ENCODE results near the gene AHRR. TPM values are rescaled to one million over a fixed set of nuclear protein-coding genes. Genes with fewer than 3 reads are reported as not detected.
"Not testable (repeated sequence)": the region's sequence is repeated elsewhere in the genome, so short reads cannot be mapped to it uniquely, and the experiment has no call there.

AHRR gene
- 10 to 100 TPM; 28.3 to 34.9 TPM for total RNA-seq

DNA sequence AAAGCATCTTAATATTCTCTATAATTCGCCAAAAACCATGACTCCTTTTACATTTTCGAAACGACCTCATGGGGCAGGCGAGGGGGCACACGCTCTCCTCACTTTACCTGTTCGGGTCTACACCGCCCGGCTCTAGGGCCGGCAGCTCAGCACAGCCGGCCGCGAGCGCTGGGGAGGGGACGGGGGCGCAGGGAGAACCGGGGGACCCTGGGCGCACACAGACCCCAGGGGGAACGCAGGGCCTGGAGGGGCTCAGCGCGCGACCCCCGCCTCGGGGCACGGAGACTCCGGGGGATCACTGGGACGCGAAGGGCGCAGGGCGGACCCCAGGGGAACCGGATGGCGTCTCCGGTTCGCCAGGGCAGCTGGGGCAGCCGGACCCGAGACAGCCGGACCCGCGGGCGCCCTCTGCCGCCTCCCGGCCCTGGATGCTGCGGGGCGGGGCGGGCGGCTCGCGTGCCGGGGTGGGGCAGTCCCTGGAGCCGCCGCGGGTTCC lies at the start of gene AHRR:
TSS of gene AHRR (plus strand) at position 485 of the 496 bp plus-strand sequence. CDS start 22,189 bp downstream, outside the sequence.
- no peaks in the 10 kb centered on the region for H3K9me3 Mint-ChIP-seq
- POLR2A ChIA-PET: no interaction called here
- peaks cover 32% of the 10 kb centered on the region for H3K4me1 Mint-ChIP-seq
- H3K27ac Mint-ChIP-seq: peak within 1 kb of the TSS; percentile 80
- H3K27me3 Mint-ChIP-seq: peaks cover 13% of the 10 kb centered on the region
- peaks cover 22% of the 10 kb centered on the region for H3K36me3 Mint-ChIP-seq (ENCODE audit: low read depth)
- H3K4me3 Mint-ChIP-seq: peak within 1 kb of the TSS; percentile 81
- CTCF ChIA-PET: interaction anchor here (0.6 to 1.4 kb wide), 16 partner anchors 9 to 151 kb away, joined by 3 to 8 read pairs (median 4); no protein-coding TSS in a partner anchor
- DNase-seq: peak; percentile 57

DNA sequence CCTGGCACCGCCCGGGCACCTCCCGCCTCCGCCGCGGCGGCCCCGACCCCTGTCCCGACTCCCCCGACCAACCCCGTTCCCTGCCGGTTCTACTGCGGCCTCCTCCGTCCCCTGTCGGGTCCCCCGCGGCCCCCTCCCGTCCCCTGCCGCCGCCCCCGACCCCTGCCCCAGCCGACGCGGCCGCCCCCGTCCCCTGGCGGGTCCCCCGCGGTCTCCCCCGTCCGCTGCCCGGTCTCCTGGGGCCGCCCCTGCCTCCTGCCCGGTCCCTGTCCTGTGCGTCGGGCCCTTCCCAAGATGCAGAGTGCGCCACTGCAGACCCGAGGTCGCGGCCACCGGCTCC lies 49.7 kb upstream of the AHRR start:
- H3K27ac Mint-ChIP-seq: peak overlapping the region; percentile 89
- H3K4me3 Mint-ChIP-seq: peak overlapping the region; percentile 90
- peaks cover 41% of the 10 kb centered on the region for H3K4me1 Mint-ChIP-seq
- CTCF ChIA-PET: interaction anchor here (1.0 kb wide), 1 partner anchor 12 kb away, joined by 3 read pairs; no protein-coding TSS in a partner anchor
- DNase-seq, H3K9me3 Mint-ChIP-seq, H3K27me3 Mint-ChIP-seq, POLR2A ChIA-PET: not testable (repeated sequence)
- peaks cover 29% of the 10 kb centered on the region for H3K36me3 Mint-ChIP-seq (ENCODE audit: low read depth)

GRCh38 chr5:273091-273490 lies 48.4 kb upstream of the AHRR start:
- H3K9me3 Mint-ChIP-seq, H3K27me3 Mint-ChIP-seq, DNase-seq, POLR2A ChIA-PET: not testable (repeated sequence)
- H3K27ac Mint-ChIP-seq: peak overlapping the region; percentile 82
- peaks cover 41% of the 10 kb centered on the region for H3K4me1 Mint-ChIP-seq
- peak overlapping the region; percentile 90 for H3K4me3 Mint-ChIP-seq
- CTCF ChIA-PET: interaction anchor here (1.1 kb wide), 2 partner anchors 9 to 122 kb away, joined by 3 read pairs; no protein-coding TSS in a partner anchor
- H3K36me3 Mint-ChIP-seq (ENCODE audit: low read depth): peaks cover 27% of the 10 kb centered on the region

- DNase-seq, POLR2A ChIA-PET, H3K9me3 Mint-ChIP-seq, H3K27me3 Mint-ChIP-seq: not testable (repeated sequence)
- peak overlapping the region; percentile 82 for H3K27ac Mint-ChIP-seq
- CTCF ChIA-PET: interaction anchor here (1.1 kb wide), 2 partner anchors 9 to 122 kb away, joined by 3 read pairs; no protein-coding TSS in a partner anchor
- H3K4me1 Mint-ChIP-seq: peaks cover 43% of the 10 kb centered on the region
- H3K36me3 Mint-ChIP-seq (ENCODE audit: low read depth): peaks cover 27% of the 10 kb centered on the region
- H3K4me3 Mint-ChIP-seq: peak overlapping the region; percentile 90
These were observed 48.0 kb upstream of the AHRR start for GRCh38 chr5:273491-273890.

DNA sequence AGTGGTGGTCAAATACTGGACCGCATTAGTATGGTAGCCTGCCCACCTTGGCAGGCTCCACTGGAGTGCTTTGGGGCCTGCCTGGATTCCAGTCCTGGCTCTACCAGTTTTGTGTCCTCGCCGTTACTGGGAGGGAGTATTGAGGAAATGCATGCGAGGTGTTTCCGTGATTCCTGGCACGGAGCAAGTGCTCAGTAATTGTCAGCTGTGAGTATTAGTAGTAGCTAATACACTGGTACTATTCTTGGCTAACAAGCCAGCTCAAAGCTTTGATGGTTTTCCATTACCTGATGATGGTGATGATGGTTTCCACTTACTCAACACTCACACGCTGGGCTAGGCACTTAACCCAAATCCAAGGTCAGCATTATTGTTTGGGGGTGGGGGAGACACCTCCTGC lies 47.2 kb upstream of the AHRR start:
- peaks cover 27% of the 10 kb centered on the region for H3K36me3 Mint-ChIP-seq (ENCODE audit: low read depth)
- H3K9me3 Mint-ChIP-seq, CTCF ChIA-PET, H3K27ac Mint-ChIP-seq, DNase-seq, H3K27me3 Mint-ChIP-seq, POLR2A ChIA-PET, H3K4me3 Mint-ChIP-seq: not testable (repeated sequence)
- peaks cover 41% of the 10 kb centered on the region for H3K4me1 Mint-ChIP-seq

DNA sequence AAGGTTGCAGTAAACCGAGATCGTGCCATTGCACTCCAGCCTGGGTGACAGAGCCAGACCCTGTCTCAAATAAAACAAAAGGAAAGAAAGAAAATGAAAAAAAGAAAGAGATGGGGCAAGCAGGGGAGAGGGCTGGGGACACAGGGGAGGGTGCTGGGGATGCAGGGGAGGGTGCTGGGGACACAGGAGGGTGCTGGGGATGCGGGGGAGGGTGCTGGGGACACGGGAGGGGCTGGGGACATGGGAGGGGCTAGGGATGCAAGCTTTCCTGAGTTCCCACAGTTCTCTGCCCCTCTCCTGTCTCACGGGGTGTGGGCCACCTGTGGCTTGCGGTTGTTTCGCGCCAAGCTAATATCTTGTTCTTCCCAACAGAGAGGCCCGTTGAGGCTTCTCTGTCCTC lies 42.9 kb upstream of the AHRR start:
- no peak for DNase-seq
- Mint-ChIP-seq H3K9me3 (no peaks in the 10 kb centered on the region), H3K36me3 (ENCODE audit: low read depth) (peaks cover 19% of the 10 kb centered on the region), H3K27ac (no peak overlapping the region), H3K4me1 (peaks cover 43% of the 10 kb centered on the region), H3K27me3 (no peaks in the 10 kb centered on the region), H3K4me3 (no peak overlapping the region)
- POLR2A ChIA-PET: no interaction called here
- CTCF ChIA-PET: interaction anchor here (1.7 kb wide), 1 partner anchor 42 kb away, joined by 4 read pairs; no protein-coding TSS in a partner anchor

DNA sequence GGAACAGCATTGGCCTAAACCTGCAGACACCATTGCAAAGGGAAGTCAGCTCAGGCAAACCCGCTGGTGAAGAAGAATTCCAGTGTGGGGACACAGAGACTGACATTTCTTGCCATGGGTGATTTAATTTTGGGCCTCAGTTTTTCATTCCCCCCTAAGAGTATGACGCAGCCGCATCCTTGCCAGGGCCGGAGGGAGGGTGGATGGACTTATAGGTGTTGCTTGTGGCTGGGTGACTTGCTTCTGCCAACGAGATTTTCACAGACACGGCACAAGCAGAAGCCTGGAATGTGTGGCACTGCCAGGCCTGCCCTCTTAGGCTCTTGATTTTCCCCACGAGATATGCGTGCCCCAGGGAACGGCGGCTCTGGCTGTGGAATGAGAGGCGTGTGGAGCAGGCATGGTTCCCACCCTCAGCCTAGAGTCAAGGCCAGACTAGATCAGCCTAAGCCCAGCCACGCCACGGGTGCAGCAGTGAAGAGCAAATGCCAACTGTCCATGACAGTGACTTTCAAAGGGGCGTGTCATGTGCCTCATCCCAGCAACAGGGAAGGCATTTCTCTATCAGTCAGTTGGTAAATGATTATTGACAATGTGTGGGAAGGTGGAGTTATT lies 42.4 kb upstream of the AHRR start:
- POLR2A ChIA-PET, H3K4me3 Mint-ChIP-seq, H3K27ac Mint-ChIP-seq, DNase-seq, H3K27me3 Mint-ChIP-seq, H3K9me3 Mint-ChIP-seq: not testable (repeated sequence)
- peaks cover 42% of the 10 kb centered on the region for H3K4me1 Mint-ChIP-seq
- CTCF ChIA-PET: interaction anchor here (1.7 kb wide), 1 partner anchor 42 kb away, joined by 4 read pairs; no protein-coding TSS in a partner anchor
- H3K36me3 Mint-ChIP-seq (ENCODE audit: low read depth): peaks cover 16% of the 10 kb centered on the region

DNA sequence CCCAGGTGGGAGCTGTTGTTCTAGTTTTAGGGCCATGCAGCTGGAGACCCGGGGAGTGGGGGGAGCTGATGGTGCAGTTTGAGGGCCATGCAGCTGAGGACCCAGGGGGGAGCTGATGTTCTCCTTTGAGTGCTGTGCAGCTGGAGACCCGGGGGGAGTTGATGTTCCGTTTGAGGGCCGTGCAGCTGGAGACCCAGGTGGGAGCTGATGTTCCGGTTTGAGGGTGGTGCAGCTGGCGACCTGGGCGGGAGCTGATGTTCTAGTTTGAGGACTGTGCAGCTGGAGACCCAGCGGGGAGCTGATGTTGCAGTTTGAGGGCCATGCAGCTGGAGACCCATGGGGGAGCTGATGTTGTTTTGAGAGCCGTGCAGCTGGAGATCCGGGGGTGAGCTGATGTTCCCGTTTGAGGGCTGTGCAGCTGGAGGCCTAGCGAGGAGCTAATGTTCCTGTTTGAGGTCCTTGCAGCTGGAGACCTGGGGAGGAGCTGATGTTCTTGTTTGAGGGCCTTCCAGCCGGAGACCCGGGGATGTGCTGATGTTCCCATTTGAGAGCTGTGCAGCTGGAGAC lies 35.4 kb upstream of the AHRR start:
- Mint-ChIP-seq H3K27me3 (no peaks in the 10 kb centered on the region), H3K36me3 (ENCODE audit: low read depth) (peaks cover 16% of the 10 kb centered on the region), H3K4me1 (peaks cover 28% of the 10 kb centered on the region), H3K27ac (no peak overlapping the region), H3K9me3 (no peaks in the 10 kb centered on the region), H3K4me3 (no peak overlapping the region)
- CTCF ChIA-PET: interaction anchor here (0.6 to 1.9 kb wide), 3 partner anchors 20 to 175 kb away, joined by 4 to 6 read pairs (median 4); no protein-coding TSS in a partner anchor
- DNase-seq: no peak
- POLR2A ChIA-PET: no interaction called here

- POLR2A ChIA-PET: not testable (repeated sequence)
These were observed 31.3 kb upstream of the AHRR start for GRCh38 chr5:290200-290599.

GRCh38 chr5:291345-291744 lies 30.2 kb upstream of the AHRR start:
- POLR2A ChIA-PET, CTCF ChIA-PET, H3K27ac Mint-ChIP-seq, DNase-seq, H3K27me3 Mint-ChIP-seq, H3K4me3 Mint-ChIP-seq, H3K9me3 Mint-ChIP-seq: not testable (repeated sequence)
- H3K4me1 Mint-ChIP-seq: peaks cover 10% of the 10 kb centered on the region
- peaks cover 27% of the 10 kb centered on the region for H3K36me3 Mint-ChIP-seq (ENCODE audit: low read depth)

More at GRCh38 chr5:290200-290599, 31.3 kb upstream of the AHRR start:
- H3K4me3 Mint-ChIP-seq, H3K27me3 Mint-ChIP-seq, H3K27ac Mint-ChIP-seq, DNase-seq, H3K4me1 Mint-ChIP-seq, H3K9me3 Mint-ChIP-seq, CTCF ChIA-PET: not testable (repeated sequence)
- peaks cover 29% of the 10 kb centered on the region for H3K36me3 Mint-ChIP-seq (ENCODE audit: low read depth)

DNA sequence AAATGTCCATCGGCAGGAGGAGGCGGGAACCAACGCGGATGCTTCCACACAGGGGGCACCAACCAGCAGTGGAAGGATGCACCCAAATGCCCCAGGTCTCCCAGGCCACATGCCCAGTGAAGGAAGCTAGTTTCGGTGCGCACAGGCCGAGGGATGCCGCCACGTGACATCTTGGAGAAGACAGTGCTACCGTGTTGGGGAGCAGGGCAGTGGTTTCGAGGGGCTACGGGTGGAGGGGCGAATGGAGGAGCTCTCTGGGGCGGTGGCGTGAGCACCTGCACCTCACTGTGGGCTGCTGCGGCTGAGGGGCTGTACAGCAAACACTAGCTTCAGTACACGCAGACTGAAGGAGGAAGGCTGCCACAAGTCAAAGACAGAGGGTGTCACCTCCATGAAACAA lies 26.7 kb upstream of the AHRR start:
- peaks cover 24% of the 10 kb centered on the region for H3K36me3 Mint-ChIP-seq (ENCODE audit: low read depth)
- not testable (repeated sequence) for H3K4me3 Mint-ChIP-seq, H3K27ac Mint-ChIP-seq

GRCh38 chr5:296207-296606 lies 25.3 kb upstream of the AHRR start:
- H3K9me3 Mint-ChIP-seq, DNase-seq, H3K4me3 Mint-ChIP-seq, H3K27me3 Mint-ChIP-seq, CTCF ChIA-PET, POLR2A ChIA-PET: not testable (repeated sequence)
- peaks cover 29% of the 10 kb centered on the region for H3K4me1 Mint-ChIP-seq
- peaks cover 22% of the 10 kb centered on the region for H3K36me3 Mint-ChIP-seq (ENCODE audit: low read depth)
- peak overlapping the region; percentile 52 for H3K27ac Mint-ChIP-seq

More for the DNA sequence above, 26.7 kb upstream of the AHRR start:
- DNase-seq, POLR2A ChIA-PET, CTCF ChIA-PET, H3K9me3 Mint-ChIP-seq, H3K27me3 Mint-ChIP-seq: not testable (repeated sequence)
- H3K4me1 Mint-ChIP-seq: peaks cover 27% of the 10 kb centered on the region

DNA sequence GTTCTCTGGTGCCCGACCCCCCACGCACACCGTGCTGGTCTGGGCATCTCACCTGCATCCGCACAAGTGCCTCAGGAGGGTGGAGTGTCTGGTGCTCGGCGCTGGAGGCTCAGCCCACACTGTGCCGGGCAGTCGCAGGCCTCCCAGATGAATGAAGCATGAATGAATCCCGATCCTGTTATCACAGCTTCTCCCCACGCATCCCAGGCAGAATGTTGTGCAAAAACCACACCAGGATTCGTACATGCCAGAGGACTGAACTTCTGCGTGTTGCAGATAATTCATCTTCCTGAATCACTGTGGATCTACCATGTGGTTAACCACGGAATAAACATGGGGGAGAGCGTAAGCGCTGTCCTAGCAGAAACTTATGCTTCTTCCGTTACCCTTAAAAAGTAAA lies 24.6 kb upstream of the AHRR start:
- DNase-seq: peak; percentile 38
- H3K4me3 Mint-ChIP-seq, POLR2A ChIA-PET, H3K27me3 Mint-ChIP-seq, CTCF ChIA-PET, H3K9me3 Mint-ChIP-seq: not testable (repeated sequence)
- Mint-ChIP-seq H3K27ac (peak overlapping the region; percentile 52), H3K4me1 (peaks cover 32% of the 10 kb centered on the region), H3K36me3 (ENCODE audit: low read depth) (peaks cover 15% of the 10 kb centered on the region)
